KBM-7 (cell line): ENCODE results near the gene SPDL1.
A peak's percentile ranks its signal among the peaks of the same experiment; 100 is the strongest.

Experiments used
- DNase-seq: peaks from one replicate; pipeline ENCODE4 v3.0.0-alpha.2; 2015
- in situ Hi-C: fragments of 300-500 bp; cut with MboI; formaldehyde crosslinking; loops from 2 replicates; pipeline ENCODE4 v1.14.3; 2020; ENCODE audit warnings: low sequenced_read_pairs, low pct_unique_long_range_greater_than_20kb, mixed read lengths

SPDL1 gene

GRCh38 chr5:169569513-169569912 lies 14.1 kb upstream of the SPDL1 start:
- no peak for DNase-seq
- in situ Hi-C loops, result no loop called here

DNA sequence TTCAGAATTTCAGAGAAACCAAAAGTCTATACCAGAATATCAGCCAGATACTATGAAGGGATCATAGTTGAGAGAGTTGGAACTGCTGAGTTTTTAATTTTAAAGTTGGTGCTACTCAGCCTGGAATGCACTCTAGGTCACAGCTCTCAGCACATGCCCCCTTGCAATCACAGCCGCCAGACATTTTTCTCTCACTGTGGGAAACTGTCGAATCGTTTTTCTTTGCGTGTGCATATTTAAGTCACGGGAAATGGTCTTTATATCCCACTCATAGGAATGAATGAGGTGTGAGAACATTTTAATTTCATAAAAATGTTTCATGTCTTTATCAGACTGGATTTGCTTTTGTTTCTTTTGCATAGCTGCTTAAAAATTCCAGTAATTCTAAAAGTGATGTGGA lies 12.2 kb upstream of the SPDL1 start:
- no peak for DNase-seq
- in situ Hi-C loops, result no loop called here

DNA sequence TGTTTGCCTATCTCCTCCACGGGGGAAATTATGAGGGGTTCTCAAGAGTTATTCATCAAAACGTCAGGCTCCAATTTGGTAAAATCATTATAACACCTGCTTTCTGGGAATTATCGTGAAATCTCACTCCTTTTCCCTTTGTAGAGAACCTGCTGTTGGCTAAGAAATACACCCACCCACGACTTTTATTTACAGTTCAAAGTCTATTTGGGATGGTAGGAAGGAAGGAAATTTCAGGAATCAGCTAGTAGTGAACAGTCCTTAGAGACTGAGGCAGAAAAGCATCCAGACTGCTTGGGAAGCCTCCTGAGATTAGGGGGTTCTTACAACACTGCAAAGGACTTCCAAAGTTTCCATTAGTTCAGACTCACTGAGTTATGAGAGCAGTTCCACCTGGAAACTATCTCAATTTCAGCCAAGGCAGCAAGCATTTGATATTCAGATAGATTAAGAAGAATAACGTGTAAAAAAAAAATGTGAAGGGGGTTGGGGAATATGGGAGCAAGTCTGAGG lies 9.4 kb upstream of the SPDL1 start:
- in situ Hi-C loops, result no loop called here
- no peak for DNase-seq

DNA sequence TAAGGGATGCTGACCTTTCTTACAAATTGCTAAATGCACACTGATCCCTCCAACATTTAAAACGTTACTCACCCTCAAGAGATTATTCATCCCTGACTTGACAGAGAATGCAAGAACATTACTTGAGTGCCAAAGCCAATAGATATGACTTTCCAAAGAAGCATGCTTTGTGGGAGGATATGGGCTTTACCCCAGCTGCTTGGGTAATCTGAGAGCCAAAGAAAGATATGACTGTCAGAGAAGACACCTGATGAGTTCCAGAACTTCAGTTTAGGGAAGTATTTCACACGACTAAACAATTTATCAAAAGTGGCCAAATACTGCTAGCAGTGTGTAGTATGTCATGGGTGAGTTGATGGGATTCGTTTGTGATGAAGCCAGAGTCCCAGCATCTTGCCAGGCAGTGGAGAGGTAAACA lies 7.4 kb upstream of the SPDL1 start:
- no peak for DNase-seq
- in situ Hi-C loops, result no loop called here

GRCh38 chr5:169577951-169578350 lies 5.6 kb upstream of the SPDL1 start:
- in situ Hi-C loops, result no loop called here
- DNase-seq, result peak; percentile 14

DNA sequence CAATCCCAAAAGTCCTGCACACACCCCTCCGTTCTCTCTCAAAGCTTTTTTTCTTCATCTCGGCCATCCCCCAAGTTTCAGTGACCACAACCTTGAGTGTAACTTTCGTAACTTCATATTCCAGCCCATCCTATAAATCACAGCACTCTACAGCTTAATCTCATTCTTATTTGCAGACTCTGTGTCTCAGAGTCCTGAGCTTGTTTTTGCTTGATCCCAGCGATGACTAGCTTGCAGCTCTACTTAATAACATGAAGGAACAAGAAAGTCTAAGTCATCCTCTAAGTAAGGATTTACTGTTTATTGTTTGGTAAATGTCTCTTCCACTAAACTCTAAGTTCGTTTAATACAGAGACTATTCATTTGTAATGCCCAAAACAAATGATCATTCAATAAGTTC lies 2.6 kb upstream of the SPDL1 start:
- no peak for DNase-seq
- in situ Hi-C loops, result no loop called here

GRCh38 chr5:169581580-169582227 lies 1.9 kb upstream of the SPDL1 start:
- in situ Hi-C loops, result no loop called here
- peak; percentile 67 for DNase-seq

DNA sequence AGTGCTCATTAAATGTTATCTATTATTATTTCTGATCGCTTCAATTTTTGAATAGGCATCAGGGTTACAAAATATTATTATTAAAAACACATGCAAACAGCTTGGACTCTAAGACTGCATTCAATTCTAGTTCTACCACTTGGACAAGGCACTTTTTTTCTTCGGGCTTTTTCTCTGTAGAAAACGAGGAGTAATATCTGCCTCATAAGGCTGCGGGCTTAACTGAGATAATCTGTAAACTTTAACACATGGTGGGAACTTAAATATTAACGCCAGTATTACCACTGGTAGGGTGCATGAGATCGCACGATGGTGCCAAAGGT lies 511 bp upstream of the SPDL1 start:
- DNase-seq, result no peak
- in situ Hi-C loops, result no loop called here

DNA sequence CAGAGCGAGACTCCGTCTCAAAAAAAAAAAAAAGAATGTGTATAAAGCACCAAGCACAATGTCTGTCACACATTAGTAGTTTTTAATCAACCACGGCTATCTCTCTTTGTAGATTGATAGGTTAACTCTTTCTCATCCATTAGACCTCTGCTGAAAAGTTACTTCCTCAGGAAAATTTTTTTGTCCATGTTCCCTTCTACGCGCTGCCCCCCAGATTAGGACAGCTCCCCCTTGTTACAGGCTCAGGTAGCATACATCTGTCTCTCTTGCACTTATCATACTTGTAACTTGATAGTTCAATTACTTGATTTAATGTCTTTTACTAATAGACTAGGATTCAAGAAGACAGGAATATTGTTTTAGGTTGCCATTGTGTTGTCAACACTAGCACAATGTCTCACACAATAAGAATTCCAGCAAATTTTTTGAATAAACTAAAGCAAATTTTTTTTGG lies 1.5 kb downstream of the SPDL1 start:
- in situ Hi-C loops, result no loop called here
- DNase-seq, result no peak

DNA sequence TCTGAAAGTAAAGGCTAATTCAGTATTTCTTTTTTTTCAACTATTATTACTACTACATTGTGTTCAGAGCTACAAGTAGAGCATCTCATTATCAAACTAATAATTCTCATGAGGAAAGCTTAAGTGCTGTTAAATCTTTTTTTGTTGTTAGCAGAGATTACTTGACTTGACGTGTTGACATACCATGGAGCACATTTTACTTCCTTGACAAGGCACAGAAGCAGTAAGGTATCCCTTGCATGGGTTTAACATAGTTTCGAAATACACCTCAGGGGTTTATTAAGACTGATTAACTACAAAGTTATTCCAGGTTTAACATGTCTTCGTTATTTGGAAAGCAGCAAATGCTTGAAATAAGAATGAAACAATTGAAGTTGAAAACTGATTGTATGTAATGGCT lies 7.0 kb downstream of the SPDL1 start:
- in situ Hi-C loops, result no loop called here
- DNase-seq, result no peak

DNA sequence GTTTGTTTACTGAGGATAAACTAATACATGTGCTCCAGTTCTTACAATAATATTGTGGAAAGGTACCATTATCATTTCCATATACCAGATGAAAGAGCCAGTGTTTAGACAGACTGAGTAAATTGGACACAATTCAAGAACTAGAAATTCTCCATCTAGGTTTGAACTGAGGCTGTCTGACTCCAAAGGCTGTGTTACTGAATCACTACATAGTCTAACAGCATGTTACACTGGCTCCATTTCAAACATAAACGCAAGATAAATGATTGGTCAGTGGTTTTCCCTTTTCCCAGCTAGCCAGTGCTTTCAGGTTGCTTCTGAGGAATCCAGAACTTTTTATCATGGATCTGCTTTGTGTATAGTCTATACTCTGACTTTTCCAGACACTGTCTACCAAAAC lies 8.1 kb downstream of the SPDL1 start:
- DNase-seq, result no peak
- in situ Hi-C loops, result no loop called here

- in situ Hi-C loops, result no loop called here
- DNase-seq, result no peak
Observed at GRCh38 chr5:169592937-169593650, 9.5 kb downstream of the SPDL1 start.

DNA sequence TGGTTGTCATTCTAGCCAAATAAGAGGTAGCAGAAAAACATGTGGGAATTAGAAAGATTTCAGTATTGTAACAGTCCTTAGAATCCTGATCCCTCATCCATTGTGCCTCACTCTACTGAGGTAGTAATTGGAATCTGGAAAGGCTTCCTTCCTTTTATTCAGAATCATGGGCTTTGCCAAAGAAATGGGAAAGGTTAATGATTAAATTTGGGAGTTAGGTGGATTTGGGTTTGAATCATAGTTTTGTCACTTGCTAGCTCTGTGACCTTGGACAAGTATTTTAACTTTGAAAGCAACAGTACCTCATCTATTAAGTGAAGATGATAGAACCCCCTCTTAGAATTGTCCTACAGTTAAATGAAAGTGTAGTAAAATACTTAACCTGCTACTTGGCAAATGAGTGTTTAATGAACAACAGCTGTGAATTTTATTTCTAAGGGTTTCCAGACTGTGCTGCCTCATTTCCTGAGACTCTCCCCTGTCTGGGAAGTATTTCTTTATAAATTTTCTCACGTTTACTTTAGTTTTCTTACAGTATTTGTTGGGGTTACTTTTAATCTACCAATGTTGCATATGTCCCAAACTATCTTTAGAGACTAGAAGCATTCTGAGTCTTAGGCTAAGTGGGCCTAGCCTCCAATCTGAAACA lies 11.7 kb downstream of the SPDL1 start:
- no peak for DNase-seq
- in situ Hi-C loops, result no loop called here

DNA sequence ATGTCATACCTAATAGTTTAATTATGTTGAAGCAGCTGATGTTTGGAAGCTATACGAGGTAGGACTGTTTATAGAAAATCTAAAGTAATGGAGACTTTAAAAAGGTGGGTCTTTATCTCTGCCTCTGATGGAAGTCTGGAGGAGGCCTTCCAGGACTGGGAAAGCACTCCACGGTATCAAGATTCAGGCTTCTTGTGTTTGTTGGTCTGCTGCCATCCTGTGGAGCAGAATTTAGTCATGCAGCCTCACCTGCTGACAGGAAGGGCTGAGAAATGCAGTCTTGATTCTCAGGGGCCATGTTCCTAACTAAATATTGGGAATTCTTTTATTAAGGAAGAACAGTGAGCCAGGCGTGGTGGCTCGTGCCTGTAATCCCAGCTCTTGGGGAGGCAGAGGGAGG lies 15.9 kb downstream of the SPDL1 start:
- in situ Hi-C loops, result no loop called here
- no peak for DNase-seq

DNA sequence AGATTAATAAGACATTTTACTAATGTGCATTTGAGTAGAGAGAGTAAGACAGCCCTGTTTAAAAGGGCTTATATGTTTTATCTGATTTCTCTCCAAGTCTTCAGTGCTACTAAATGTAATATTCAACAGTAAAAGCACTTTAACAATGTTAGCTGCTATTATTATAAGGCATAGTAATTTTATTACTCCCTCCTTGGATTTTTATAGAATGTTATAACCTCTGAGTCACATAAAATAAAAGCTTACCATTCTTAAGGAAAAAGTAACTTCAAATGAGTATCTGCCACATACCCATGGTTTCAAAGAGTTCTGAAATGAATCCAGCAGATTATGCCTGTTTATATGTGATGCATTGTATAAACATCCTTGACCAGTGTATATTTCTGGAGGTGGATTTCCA lies 19.0 kb downstream of the SPDL1 start:
- in situ Hi-C loops, result no loop called here
- DNase-seq, result no peak

- in situ Hi-C loops, result no loop called here
- DNase-seq, result no peak
Observed at GRCh38 chr5:169606279-169606678, 22.7 kb downstream of the SPDL1 start.

DNA sequence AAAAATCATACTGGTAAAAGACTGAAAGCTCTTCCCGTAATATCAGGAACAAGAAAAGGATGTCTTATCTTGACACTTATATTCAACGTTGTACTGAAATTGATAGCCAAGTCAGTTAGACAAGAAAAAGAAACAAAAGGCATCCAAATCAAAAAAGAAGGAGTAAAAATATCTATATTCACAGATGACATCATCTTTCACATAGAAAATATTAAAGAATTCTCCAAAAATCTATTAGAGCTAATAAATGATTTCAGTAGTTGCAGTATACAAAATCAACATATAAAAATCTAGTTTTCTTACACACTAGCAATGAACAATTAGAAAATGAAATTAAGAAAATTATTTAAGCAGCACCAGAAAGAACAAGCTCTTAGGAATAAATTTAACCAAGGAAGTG lies 24.3 kb downstream of the SPDL1 start:
- in situ Hi-C loops, result no loop called here

GRCh38 chr5:169609716-169610115 lies 26.1 kb downstream of the SPDL1 start:
- in situ Hi-C loops, result no loop called here

More for the DNA sequence above, 24.3 kb downstream of the SPDL1 start:
- DNase-seq, result no peak

GRCh38 chr5:169610606-169611005 lies 27.0 kb downstream of the SPDL1 start:
- DNase-seq, result no peak
- in situ Hi-C loops, result no loop called here

More at GRCh38 chr5:169609716-169610115, 26.1 kb downstream of the SPDL1 start:
- DNase-seq, result no peak

DNA sequence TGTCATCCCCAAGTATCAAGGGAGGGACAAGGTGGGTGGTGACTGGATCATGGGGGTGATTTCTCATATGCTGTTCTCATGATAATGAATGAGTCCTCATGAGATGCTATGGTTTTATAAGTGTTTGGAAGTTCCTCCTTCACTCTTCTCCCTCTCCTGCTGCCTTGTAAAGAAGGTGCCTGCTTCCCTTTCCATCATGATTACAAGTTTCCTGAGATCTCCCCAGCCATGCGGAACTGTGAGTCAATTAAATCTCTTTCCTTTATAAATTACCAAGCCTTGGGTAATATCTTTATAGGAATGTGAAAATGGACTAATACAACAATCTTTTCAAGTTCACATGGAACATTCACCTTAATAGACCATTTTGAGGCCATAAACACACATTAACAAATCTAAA lies 32.0 kb downstream of the SPDL1 start:
- peak; percentile 26 for DNase-seq
- in situ Hi-C loops, result no loop called here
